NCI-H1694 treated with DMSO at 0.1 percent for 48 hours (cell line): Measurements from ENCODE around the gene SLC25A51.
"Not testable (repeated sequence)": the region's sequence is repeated elsewhere in the genome, so short reads cannot be mapped to it uniquely, and the experiment has no call there.

Experiments used
- DNase-seq: peaks from one replicate; lab custom pipeline; 2025; lab: John Stamatoyannopoulos, UW

The SLC25A51 gene

GRCh38 chr9:37902796-37903646 is 906 bp downstream of the SLC25A51 start:
- peak; percentile 13 for DNase-seq

- DNase-seq: no peak
Observed at GRCh38 chr9:37902131-37902530, 1.8 kb downstream of the SLC25A51 start.

- DNase-seq: no peak
Observed at GRCh38 chr9:37899041-37899440, 4.9 kb downstream of the SLC25A51 start.

DNA sequence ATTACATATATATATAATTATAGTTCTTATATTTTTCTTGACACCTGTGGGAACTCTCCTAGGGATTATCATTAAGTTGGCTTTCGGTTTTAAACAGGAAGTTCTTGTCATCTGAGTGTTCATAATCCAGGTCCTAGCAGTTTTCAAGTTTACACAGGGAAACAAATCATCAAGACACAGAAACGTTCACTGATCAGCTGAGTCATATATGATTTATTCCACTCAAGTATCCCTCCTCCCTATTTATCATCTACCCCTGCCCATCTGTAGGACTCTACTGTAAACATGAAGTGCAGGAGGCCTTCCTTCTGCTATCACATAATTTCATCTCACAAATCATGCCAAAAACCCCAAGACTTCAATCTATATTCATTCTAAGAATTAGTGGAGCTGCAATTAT is 6.3 kb downstream of the SLC25A51 start:
- no peak for DNase-seq

DNA sequence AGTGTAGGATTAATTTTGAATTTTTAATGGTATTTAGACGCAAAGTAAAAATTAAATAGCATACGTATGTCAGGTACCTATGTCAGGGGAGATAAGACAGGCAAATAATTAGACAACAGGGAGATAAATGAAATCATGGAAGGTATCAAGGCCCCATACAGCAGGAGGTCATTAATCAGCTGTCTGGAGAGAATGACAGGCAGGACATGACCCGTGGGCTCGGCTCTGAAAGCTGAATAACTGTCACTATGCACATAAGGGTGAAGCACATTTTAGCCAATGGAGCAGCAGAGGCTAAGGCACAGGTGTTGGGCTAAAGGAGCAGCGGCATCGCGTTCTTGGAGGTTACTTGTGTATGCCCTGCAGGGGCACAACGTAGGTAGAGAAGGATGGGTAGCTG is 11.9 kb downstream of the SLC25A51 start:
- no peak for DNase-seq

- DNase-seq: not testable (repeated sequence)
Observed at GRCh38 chr9:37891042-37891441, 12.9 kb downstream of the SLC25A51 start.

DNA sequence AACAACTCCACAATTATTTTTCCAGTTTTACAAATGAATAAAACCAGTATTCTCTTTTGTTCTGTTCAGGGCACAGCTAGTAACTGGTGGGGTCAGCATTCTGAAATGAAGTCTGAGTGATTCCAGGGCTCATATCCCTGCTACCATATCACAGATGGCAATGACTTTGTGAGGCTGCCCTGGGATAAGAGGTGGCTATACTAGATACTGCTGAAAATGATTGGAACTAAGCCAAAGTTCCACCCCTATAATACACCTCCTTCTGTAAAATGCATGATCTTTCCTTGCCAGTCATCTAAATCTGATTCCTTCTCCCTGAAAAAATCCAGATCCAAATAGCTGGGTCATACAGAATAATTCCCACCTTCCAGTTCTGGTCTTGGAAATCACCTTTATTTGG is 14.4 kb downstream of the SLC25A51 start:
- no peak for DNase-seq

GRCh38 chr9:37887977-37888583 is 15.8 kb downstream of the SLC25A51 start:
- DNase-seq: not testable (repeated sequence)

DNA sequence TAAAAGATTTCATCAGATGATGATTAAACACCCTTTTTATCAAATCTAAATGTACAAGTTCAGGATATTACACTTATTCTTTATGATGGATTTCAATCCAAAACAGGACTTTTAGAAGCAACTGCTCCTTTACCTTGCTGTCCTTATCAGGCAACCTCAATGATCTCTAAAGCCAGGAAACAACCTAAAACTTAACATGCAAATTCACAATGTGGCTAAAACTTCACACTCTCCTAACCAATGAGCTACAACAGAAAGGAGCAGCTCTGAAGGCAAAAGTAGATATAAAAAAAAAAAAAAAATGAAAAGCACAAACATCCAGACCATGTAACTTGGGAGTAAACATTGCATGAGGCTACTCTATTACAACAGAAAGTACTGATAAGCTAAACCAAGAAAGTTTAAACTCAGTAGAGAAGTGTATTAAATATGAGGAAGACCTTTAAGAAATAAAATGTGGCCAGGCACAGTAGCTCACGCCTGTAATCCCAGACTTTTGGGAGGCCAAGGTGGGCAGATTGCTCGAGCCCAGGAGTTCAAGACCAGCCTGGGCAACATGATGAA is 22.9 kb downstream of the SLC25A51 start:
- DNase-seq: no peak

DNA sequence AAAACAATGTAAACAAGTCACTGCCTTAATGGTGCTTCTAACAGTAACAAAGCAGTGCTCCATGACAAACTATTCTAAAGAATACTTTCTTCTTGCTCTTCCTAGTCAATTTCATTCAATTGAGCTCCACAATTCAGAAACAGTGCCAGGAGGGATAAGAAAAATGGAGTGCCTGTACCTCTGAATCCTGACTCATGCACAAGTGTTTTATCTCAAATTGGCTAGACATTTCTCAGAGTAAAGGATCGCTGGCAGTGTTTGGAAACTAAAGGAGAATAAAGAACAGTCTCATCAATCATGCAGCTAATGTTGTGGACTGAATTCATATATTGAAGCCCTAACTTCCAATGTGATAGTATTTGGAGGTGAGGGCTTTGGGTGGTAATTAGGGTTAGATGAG is 27.6 kb downstream of the SLC25A51 start:
- DNase-seq: no peak

- no peak for DNase-seq
Observed at GRCh38 chr9:37873955-37874354, 30.0 kb downstream of the SLC25A51 start.

DNA sequence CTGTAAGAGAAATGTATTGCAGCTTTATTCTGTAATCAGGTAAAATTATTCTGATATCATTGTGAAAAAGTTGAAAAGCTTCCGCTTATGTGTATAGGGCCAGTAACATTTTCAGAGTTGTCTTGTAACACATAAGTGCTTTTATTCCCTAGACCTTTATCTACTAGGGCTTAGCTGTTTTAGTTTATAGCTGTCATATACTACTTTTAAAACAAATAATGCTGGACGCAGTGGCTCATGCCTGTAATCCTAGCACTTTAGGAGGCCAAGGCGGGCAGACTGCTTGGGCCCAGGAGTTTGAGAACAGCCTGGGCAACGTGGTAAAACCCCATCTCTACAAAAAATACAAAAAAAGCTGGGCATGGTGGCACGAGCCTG is 33.1 kb downstream of the SLC25A51 start:
- DNase-seq: no peak

GRCh38 chr9:37870081-37870798 is 33.7 kb downstream of the SLC25A51 start:
- no peak for DNase-seq

DNA sequence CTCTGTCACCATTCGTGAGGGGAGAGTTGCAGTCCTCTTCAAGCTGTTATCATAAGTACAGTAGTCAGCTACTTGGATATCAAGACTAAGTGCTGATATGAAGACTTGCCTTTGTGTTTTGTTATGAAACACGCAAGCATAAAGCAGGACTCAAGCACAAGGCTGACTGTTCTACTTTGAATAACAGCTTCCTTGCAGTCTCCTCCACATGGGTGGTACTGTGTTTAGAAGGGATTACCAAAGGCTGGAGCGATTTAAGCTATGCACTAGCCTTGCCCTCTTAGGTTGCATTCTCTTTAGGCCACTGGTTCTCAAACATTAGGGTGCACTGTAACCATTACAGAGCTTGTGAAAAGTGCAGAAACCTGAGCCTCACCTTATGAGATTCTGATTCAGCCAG is 41.4 kb downstream of the SLC25A51 start:
- no peak for DNase-seq

DNA sequence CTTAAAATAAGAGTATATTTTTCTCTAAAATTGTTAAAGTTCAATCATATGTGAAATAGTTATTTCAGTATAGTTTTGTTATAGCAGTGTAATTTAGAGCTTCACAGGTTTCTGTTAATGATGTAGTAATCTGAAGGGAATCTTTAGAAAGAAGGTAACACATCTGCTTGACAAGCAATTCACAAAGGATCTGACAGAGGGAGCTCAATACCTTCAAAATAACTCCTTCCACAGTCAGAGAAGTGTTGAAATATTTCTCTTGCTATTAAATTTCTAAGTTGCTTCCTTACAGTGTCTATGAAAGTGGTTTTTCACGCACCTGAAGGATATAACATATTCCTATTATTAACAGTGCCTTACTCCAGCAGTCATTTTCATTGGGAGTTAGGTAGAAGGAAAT is 44.9 kb downstream of the SLC25A51 start:
- no peak for DNase-seq

DNA sequence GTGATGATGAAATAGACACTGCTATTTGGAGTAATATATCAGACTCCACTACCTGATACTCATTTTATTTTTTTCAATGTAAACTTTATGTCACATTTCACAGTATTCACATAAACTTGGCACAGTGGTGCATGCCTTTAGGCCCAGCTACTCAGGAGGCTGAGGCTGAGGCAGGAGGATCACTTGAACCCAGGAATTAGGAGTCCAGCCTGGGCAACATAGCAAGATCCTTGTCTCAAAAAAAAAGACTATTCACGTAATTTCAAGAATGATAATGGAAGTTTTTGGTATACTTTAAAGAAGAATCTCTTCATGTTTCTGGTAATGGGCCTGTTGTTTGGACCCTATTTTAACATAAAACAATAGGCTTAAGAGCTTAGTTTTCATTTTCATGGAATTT is 47.4 kb downstream of the SLC25A51 start:
- DNase-seq: no peak

- no peak for DNase-seq
Observed at GRCh38 chr9:37852222-37852621, 51.7 kb downstream of the SLC25A51 start.

DNA sequence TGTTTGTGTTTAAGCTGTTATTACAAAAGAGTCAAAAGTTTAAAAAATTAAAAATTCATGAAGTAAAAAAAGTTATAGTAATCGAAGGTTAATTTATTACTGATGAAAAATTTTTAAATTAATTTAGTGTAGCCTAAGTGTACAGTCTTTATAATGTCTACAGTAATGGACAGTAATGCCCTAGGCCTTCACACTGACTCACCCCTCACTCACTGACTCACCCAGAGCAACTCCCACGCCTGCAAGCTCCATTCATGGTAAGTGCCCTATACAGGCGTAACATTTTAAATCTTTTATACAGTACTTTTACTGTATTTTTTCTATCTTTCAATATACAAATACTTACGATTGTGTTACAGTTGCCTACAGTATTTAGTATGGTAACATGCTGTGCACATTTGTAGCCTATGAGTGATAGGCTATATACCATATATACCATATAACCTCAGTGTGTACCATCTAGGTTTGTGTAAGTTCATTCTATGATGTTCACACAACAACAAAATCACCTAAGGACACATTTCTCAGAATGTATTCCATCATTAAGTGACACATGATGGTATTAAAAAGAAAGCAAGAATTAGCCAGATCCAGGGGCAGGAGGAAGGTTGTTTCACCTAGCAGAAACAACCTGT is 63.2 kb downstream of the SLC25A51 start:
- DNase-seq: no peak

DNA sequence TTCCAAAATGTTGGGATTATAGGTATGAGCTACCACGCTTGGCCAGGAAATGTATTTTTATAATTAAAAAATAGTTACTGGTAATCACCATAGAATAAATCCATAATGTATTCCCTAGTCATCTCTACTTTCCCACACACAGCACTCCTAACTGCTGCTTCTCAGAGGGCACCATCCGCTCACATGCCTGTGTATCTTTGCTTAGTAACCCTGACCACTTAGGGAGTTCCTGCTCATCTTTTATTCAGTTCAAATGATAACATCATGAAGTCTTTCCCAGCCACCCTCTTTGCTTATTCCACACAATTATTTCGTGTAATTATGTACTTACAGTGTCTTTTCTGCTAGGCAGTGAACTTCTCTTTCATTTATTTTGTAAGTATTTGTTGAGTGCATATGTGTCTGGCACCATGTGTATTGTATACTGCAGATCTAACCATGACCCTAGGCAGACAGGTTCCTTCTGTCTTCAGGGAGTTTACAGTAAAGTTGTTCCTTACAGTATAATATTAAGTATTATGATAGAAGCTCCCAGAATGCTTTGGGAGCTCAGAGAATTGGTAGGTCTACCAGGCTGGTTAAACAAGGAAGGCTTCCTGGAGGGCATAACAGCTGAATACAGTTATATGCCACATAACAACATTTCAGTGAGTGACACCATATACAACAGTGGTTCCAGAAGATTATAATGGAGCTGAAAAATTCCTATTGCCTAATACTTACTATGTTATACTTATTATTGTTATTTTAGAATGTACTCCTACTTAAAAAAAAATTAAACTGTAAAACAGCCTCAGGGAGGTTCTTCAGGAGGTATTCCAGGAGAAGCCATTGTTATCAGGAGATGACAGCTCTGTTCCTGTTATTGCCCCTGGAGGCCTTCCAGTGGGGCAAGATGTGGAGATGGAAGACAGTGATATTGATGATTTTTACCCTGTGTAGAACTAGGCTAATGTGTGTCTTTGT is 64.1 kb downstream of the SLC25A51 start:
- DNase-seq: no peak
